Keratinocyte (primary cell): ENCODE measurements around the gene LRFN5. TPM values are rescaled to one million over a fixed set of nuclear protein-coding genes. Genes with fewer than 3 reads are reported as not detected.

Experiments used
- polyA plus RNA-seq, 5 experiments: library from polyadenylated mRNA; depleted of rRNA in 3 of 5; stranded (reverse) in 3 of 5; stranded (forward) in 1 of 5; unstranded in 1 of 5; fragments of >200 nt; gene quantifications; 1 replicate in 1 of 5; 2 replicates in 3 of 5; 3 replicates in 1 of 5; pipeline versions ENCODE4 v1.2.1 to v1.2.3, GENCODE V29; 2011 to 2012; ENCODE audit warnings: missing spikeins in 2 of 5, low read depth in 1 of 5, low replicate concordance in 1 of 5
- small RNA-seq, 3 experiments: library from RNA; depleted of rRNA; stranded (forward); fragments of <200 nt; gene quantifications; one replicate each; pipeline ENCODE3, GENCODE V24; 2012; ENCODE audit warnings: low read depth in 3 of 3, low replicate concordance in 1 of 3; ENCODE audit not compliant: insufficient read length in 3 of 3

The LRFN5 gene
- polyA plus RNA-seq, 1 donor (not counting 4 experiments of a cell fraction or from before 2014, with no cell fraction given): not detected

Small RNA genes within 50 kb of the gene (small RNA-seq; reads per million reads assigned to genes)
- 0 reads per million in 3 experiments for gene RF00322
